ENCODE measurements around the gene TAS2R13.

TAS2R13 gene

DNA sequence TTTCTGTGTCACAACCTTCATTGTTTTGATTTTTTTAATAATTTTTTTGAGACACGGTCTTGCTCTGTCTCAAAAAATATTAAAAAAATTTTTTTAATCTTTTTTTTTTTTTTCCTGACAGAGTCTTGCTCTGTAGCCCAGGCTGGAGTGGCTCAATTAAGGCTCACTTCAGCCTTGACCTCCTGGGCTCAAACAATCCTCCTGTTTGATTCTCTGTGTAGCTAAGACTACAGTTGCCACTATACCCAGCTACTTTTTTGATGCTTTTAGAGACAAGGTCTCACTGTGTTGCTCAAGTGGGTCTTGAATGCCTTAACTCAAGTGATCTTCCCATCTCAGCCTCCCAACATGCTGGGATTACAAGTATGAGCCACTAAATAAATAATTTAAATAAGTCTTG is 10.4 kb upstream of the TAS2R13 start:
- DNase-seq (ENCODE audit: low spot score) = no peak
- Histone ChIP-seq H3K14ac (ENCODE audit: low read length) (no peak overlapping the region), H3K9me3 (replicated peaks in 1 of 2; ENCODE audit: control insufficient read depth in 2 of 2, insufficient read depth in 1 of 2, low read depth in 1 of 2, low read length in 2 of 2) (no peaks in the 10 kb centered on the region), H3K27ac (replicated peaks; ENCODE audit: low read length) (no peak overlapping the region), H3K23ac (ENCODE audit: low read depth, low read length, poor library complexity) (no peak overlapping the region), H4K91ac (ENCODE audit: low read depth, low read length, poor library complexity) (no peak overlapping the region), H4K8ac (ENCODE audit: low read depth, low read length) (no peak overlapping the region), H2BK15ac (ENCODE audit: low read length) (no peak overlapping the region), H3K4me2 (ENCODE audit: insufficient read depth, low read length, poor library complexity, severe bottlenecking) (no peak overlapping the region), H3K18ac (ENCODE audit: low read length) (no peak overlapping the region), H3K79me1 (ENCODE audit: low read depth, low read length) (no peaks in the 10 kb centered on the region), H3K36me3 (replicated peaks in 1 of 2; ENCODE audit: control insufficient read depth in 2 of 2, insufficient read depth in 2 of 2, low read length in 2 of 2) (peaks cover 0 to 2% of the 10 kb centered on the region in 2 donors), H2BK120ac (ENCODE audit: low read depth, low read length) (no peak overlapping the region), H3K4ac (ENCODE audit: low read length) (no peak overlapping the region), H3K4me3 (ENCODE audit: low read length in 2 of 2) (no peak overlapping the region), H2AK5ac (ENCODE audit: low read depth, low read length) (no peak overlapping the region), H3K27me3 (ENCODE audit: control insufficient read depth in 3 of 3, insufficient read depth in 3 of 3, low read depth in 1 of 3, low read length in 3 of 3) (no peaks in the 10 kb centered on the region), H3K4me1 (ENCODE audit: control insufficient read depth in 2 of 2, insufficient read depth in 1 of 2, low read depth in 1 of 2, low read length in 2 of 2) (no peaks in the 10 kb centered on the region), H3K9ac (ENCODE audit: low read depth, low read length, poor library complexity) (no peak overlapping the region), H2AFZ (ENCODE audit: low read length) (no peak overlapping the region), H2BK5ac (ENCODE audit: low read length) (no peak overlapping the region), H2BK12ac (ENCODE audit: low read length) (no peak overlapping the region)
- WGBS, 2 donors (ENCODE audit: extremely low coverage in 2 of 2, insufficient read length in 2 of 2, insufficient replicate concordance in 1 of 2) = no CpG with 5 or more reads among the region's 1 CpG

DNA sequence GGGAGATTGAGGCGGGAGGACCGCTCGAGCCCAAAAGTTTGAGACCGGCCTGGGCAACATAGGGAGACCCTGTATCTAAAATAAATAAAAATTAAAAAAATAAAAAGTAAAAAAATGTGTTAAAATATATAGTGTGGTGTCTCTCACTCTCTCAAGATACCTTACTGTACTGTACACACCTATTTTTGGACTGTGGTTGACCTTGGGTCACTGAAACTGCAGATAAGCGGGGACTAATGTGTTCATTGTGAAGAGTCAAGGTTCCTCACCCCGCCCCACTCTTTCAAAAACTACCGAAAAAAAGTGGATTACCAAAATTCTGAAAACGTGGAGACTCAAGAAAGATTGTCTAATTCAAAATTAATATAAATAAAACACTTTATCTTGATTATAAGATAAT is 1.0 kb upstream of the TAS2R13 start:
- Histone ChIP-seq H3K4me2 (ENCODE audit: insufficient read depth, low read length, poor library complexity, severe bottlenecking) (no peak overlapping the region), H2BK5ac (ENCODE audit: low read length) (no peak overlapping the region), H2AK5ac (ENCODE audit: low read depth, low read length) (no peak overlapping the region), H3K14ac (ENCODE audit: low read length) (no peak overlapping the region), H3K18ac (ENCODE audit: low read length) (no peak overlapping the region), H3K27me3 (ENCODE audit: control insufficient read depth in 3 of 3, insufficient read depth in 3 of 3, low read depth in 1 of 3, low read length in 3 of 3) (no peaks in the 10 kb centered on the region), H3K36me3 (replicated peaks in 1 of 2; ENCODE audit: control insufficient read depth in 2 of 2, insufficient read depth in 2 of 2, low read length in 2 of 2) (no peaks in the 10 kb centered on the region), H4K8ac (ENCODE audit: low read depth, low read length) (no peak overlapping the region), H3K79me1 (ENCODE audit: low read depth, low read length) (no peaks in the 10 kb centered on the region), H3K4ac (ENCODE audit: low read length) (no peak overlapping the region), H3K27ac (replicated peaks; ENCODE audit: low read length) (no peak overlapping the region), H2BK12ac (ENCODE audit: low read length) (no peak overlapping the region), H3K23ac (ENCODE audit: low read depth, low read length, poor library complexity) (no peak overlapping the region), H3K9me3 (replicated peaks in 1 of 2; ENCODE audit: control insufficient read depth in 2 of 2, insufficient read depth in 1 of 2, low read depth in 1 of 2, low read length in 2 of 2) (peaks cover 0 to 3% of the 10 kb centered on the region in 2 donors), H2AFZ (ENCODE audit: low read length) (no peak overlapping the region), H2BK15ac (ENCODE audit: low read length) (no peak overlapping the region), H3K4me3 (ENCODE audit: low read length in 2 of 2) (no peak overlapping the region), H2BK120ac (ENCODE audit: low read depth, low read length) (no peak overlapping the region), H3K9ac (ENCODE audit: low read depth, low read length, poor library complexity) (no peak overlapping the region), H4K91ac (ENCODE audit: low read depth, low read length, poor library complexity) (no peak overlapping the region), H3K4me1 (ENCODE audit: control insufficient read depth in 2 of 2, insufficient read depth in 1 of 2, low read depth in 1 of 2, low read length in 2 of 2) (no peaks in the 10 kb centered on the region)
- WGBS, 2 donors (ENCODE audit: extremely low coverage in 2 of 2, insufficient read length in 2 of 2, insufficient replicate concordance in 1 of 2) = no CpG with 5 or more reads among the region's 8 CpGs
- no peak for DNase-seq (ENCODE audit: low spot score)

DNA sequence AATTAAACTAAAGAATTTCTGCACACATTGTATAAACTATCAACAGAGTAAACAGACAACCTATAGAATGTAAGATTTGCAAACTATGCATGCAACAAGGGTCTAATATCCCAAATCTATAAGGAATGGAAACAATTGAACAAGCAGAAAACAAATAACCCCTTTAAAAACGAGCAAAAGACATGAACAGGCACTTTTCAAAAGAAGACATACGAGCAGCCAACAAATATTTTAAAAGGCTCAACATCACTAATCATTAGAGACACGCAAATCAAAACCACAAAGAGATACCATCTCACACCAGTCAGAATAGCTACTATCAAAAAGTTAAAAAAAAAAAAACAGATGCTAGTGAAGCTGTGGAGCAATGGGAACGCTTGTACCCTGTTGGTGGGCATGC is 4.7 kb downstream of the TAS2R13 start:
- Histone ChIP-seq H3K36me3 (replicated peaks in 1 of 2; ENCODE audit: control insufficient read depth in 2 of 2, insufficient read depth in 2 of 2, low read length in 2 of 2) (no peaks in the 10 kb centered on the region), H4K91ac (ENCODE audit: low read depth, low read length, poor library complexity) (no peak overlapping the region), H3K14ac (ENCODE audit: low read length) (no peak overlapping the region), H2BK12ac (ENCODE audit: low read length) (no peak overlapping the region), H3K4me2 (ENCODE audit: insufficient read depth, low read length, poor library complexity, severe bottlenecking) (no peak overlapping the region), H2BK5ac (ENCODE audit: low read length) (no peak overlapping the region), H3K27me3 (ENCODE audit: control insufficient read depth in 3 of 3, insufficient read depth in 3 of 3, low read depth in 1 of 3, low read length in 3 of 3) (no peaks in the 10 kb centered on the region), H3K27ac (replicated peaks; ENCODE audit: low read length) (no peak overlapping the region), H4K8ac (ENCODE audit: low read depth, low read length) (no peak overlapping the region), H3K4me3 (ENCODE audit: low read length in 2 of 2) (no peak overlapping the region), H3K9ac (ENCODE audit: low read depth, low read length, poor library complexity) (no peak overlapping the region), H3K9me3 (replicated peaks in 1 of 2; ENCODE audit: control insufficient read depth in 2 of 2, insufficient read depth in 1 of 2, low read depth in 1 of 2, low read length in 2 of 2) (peaks cover 0 to 28% of the 10 kb centered on the region in 2 donors), H2BK120ac (ENCODE audit: low read depth, low read length) (no peak overlapping the region), H3K18ac (ENCODE audit: low read length) (no peak overlapping the region), H3K79me1 (ENCODE audit: low read depth, low read length) (no peaks in the 10 kb centered on the region), H3K4me1 (ENCODE audit: control insufficient read depth in 2 of 2, insufficient read depth in 1 of 2, low read depth in 1 of 2, low read length in 2 of 2) (no peaks in the 10 kb centered on the region), H2AFZ (ENCODE audit: low read length) (no peak overlapping the region), H3K4ac (ENCODE audit: low read length) (no peak overlapping the region), H2AK5ac (ENCODE audit: low read depth, low read length) (no peak overlapping the region), H3K23ac (ENCODE audit: low read depth, low read length, poor library complexity) (no peak overlapping the region), H2BK15ac (ENCODE audit: low read length) (no peak overlapping the region)
- no CpG with 5 or more reads among the region's 4 CpGs for WGBS, 2 donors (ENCODE audit: extremely low coverage in 2 of 2, insufficient read length in 2 of 2, insufficient replicate concordance in 1 of 2)
- no peak for DNase-seq (ENCODE audit: low spot score)

DNA sequence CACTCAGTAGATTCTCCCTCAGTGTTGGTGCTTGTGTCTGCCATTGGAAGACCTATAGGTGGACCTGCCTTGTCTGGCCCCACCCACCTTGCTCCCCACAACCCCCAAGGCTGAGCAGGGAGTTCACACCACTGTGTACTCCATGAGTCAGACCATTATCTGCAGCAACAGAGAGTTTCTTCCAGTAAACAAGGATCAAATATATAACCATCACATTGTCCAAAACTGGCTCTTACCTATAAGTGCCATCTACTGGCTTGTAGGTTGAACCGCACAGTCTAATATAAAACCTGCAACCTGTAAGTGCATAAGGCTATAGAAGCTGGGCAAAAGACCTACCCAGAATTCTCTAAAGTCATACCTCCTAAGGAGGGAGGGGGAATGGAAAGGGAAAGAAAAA is 7.9 kb downstream of the TAS2R13 start:
- Histone ChIP-seq H2BK120ac (ENCODE audit: low read depth, low read length) (no peak overlapping the region), H3K27me3 (ENCODE audit: control insufficient read depth in 3 of 3, insufficient read depth in 3 of 3, low read depth in 1 of 3, low read length in 3 of 3) (no peaks in the 10 kb centered on the region), H2AK5ac (ENCODE audit: low read depth, low read length) (no peak overlapping the region), H2BK5ac (ENCODE audit: low read length) (no peak overlapping the region), H4K8ac (ENCODE audit: low read depth, low read length) (no peak overlapping the region), H3K4me3 (ENCODE audit: low read length in 2 of 2) (no peak overlapping the region), H4K91ac (ENCODE audit: low read depth, low read length, poor library complexity) (no peak overlapping the region), H3K4ac (ENCODE audit: low read length) (no peak overlapping the region), H3K18ac (ENCODE audit: low read length) (no peak overlapping the region), H2BK15ac (ENCODE audit: low read length) (no peak overlapping the region), H3K27ac (replicated peaks; ENCODE audit: low read length) (no peak overlapping the region), H3K14ac (ENCODE audit: low read length) (no peak overlapping the region), H3K4me1 (ENCODE audit: control insufficient read depth in 2 of 2, insufficient read depth in 1 of 2, low read depth in 1 of 2, low read length in 2 of 2) (no peaks in the 10 kb centered on the region), H3K4me2 (ENCODE audit: insufficient read depth, low read length, poor library complexity, severe bottlenecking) (no peak overlapping the region), H2BK12ac (ENCODE audit: low read length) (no peak overlapping the region), H3K9me3 (replicated peaks in 1 of 2; ENCODE audit: control insufficient read depth in 2 of 2, insufficient read depth in 1 of 2, low read depth in 1 of 2, low read length in 2 of 2) (peaks cover 0 to 33% of the 10 kb centered on the region in 2 donors), H3K79me1 (ENCODE audit: low read depth, low read length) (no peaks in the 10 kb centered on the region), H3K23ac (ENCODE audit: low read depth, low read length, poor library complexity) (no peak overlapping the region), H3K9ac (ENCODE audit: low read depth, low read length, poor library complexity) (no peak overlapping the region), H3K36me3 (replicated peaks in 1 of 2; ENCODE audit: control insufficient read depth in 2 of 2, insufficient read depth in 2 of 2, low read length in 2 of 2) (no peaks in the 10 kb centered on the region), H2AFZ (ENCODE audit: low read length) (no peak overlapping the region)
- no CpG with 5 or more reads among the region's 1 CpG for WGBS, 2 donors (ENCODE audit: extremely low coverage in 2 of 2, insufficient read length in 2 of 2, insufficient replicate concordance in 1 of 2)
- DNase-seq (ENCODE audit: low spot score) = no peak
